RWPE2 (cell line): Measurements from ENCODE around the gene BRD9.
"Not testable (repeated sequence)": the region's sequence is repeated elsewhere in the genome, so short reads cannot be mapped to it uniquely, and the experiment has no call there.

ENCODE experiments used
- ATAC-seq: fragments of 200-7000 bp; cut with Tn5 transposase; 3 replicates; pipeline ENCODE4 v1.9.1; 2021; ENCODE audit warnings: low read depth
- DNase-seq: peaks from one replicate; pipeline ENCODE4 v3.0.0-alpha.2; 2020; ENCODE audit warnings: low spot score
- H3K27ac ChIP-seq: fragments of 450-650 bp; 2 replicates; pipeline ENCODE4 v1.5.1; 2017; ENCODE audit warnings: mild to moderate bottlenecking; ENCODE audit not compliant: poor library complexity, severe bottlenecking
- H3K27me3 ChIP-seq: fragments of 250-450 bp; sonication (Bioruptor Pico); 2 replicates; pipeline ENCODE4 v1.5.1; 2021; ENCODE audit warnings: mild to moderate bottlenecking, moderate library complexity; ENCODE audit not compliant: insufficient read depth, poor library complexity, severe bottlenecking
- H3K36me3 ChIP-seq: fragments of 250-450 bp; sonication (Bioruptor Pico); 2 replicates; pipeline ENCODE4 v1.5.1; 2020; ENCODE audit warnings: low read depth, mild to moderate bottlenecking, moderate library complexity
- H3K4me1 ChIP-seq: fragments of 250-450 bp; sonication (Bioruptor Pico); 2 replicates; pipeline ENCODE4 v1.5.1; 2021; ENCODE audit warnings: mild to moderate bottlenecking, moderate library complexity; ENCODE audit not compliant: insufficient read depth, poor library complexity, severe bottlenecking
- H3K4me3 ChIP-seq: fragments of 250-450 bp; sonication (Bioruptor Pico); 2 replicates; pipeline ENCODE4 v1.5.1; 2021; ENCODE audit warnings: mild to moderate bottlenecking, moderate library complexity; ENCODE audit not compliant: severe bottlenecking
- H3K9me3 ChIP-seq: fragments of 250-450 bp; sonication (Bioruptor Pico); 2 replicates; pipeline ENCODE4 v1.5.1; 2021; ENCODE audit warnings: mild to moderate bottlenecking, moderate library complexity; ENCODE audit not compliant: severe bottlenecking
- TF ChIP-seq, protein P1 (sequence below): fragments of 450-650 bp; IDR thresholded peaks from one replicate; pipeline ENCODE4 v1.5.1; 2017; ENCODE audit warnings: mild to moderate bottlenecking, moderate library complexity; ENCODE audit not compliant: poor library complexity, severe bottlenecking

The BRD9 gene

DNA sequence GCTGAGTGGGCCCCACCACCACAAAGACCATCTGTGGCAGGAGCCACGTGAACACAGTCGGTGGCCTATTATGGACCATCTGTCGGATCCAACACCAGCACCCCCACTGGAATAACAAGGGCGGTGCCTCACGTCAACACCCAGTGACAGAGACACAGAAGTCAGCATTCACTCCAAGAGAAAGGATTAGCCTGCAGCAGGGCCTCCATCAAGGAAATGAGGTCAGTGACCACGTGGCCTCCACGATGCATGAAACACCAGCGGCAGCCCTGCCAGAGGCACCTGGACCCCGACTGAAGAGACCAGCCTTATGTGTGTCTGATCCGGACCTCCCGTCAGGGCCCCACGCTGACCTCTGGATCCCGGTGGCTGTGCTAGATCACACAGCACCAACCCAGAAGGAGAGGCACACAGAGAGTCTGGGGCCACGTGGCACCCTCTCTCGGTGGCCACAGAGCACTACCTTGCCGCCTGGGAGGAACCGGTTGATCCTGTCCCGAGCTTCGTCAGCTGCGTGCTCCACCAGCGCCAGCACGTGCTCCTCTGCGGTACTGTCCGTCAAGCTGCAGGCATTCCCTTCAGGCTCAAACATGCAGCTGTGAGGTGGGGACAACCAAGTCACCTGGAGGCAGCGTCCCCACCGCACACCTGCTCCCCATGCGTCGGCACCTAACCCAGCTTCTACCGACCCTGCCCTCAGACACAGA is 9.0 kb downstream of the BRD9 start:
- no peak for DNase-seq
- TF ChIP-seq, protein P1, sequence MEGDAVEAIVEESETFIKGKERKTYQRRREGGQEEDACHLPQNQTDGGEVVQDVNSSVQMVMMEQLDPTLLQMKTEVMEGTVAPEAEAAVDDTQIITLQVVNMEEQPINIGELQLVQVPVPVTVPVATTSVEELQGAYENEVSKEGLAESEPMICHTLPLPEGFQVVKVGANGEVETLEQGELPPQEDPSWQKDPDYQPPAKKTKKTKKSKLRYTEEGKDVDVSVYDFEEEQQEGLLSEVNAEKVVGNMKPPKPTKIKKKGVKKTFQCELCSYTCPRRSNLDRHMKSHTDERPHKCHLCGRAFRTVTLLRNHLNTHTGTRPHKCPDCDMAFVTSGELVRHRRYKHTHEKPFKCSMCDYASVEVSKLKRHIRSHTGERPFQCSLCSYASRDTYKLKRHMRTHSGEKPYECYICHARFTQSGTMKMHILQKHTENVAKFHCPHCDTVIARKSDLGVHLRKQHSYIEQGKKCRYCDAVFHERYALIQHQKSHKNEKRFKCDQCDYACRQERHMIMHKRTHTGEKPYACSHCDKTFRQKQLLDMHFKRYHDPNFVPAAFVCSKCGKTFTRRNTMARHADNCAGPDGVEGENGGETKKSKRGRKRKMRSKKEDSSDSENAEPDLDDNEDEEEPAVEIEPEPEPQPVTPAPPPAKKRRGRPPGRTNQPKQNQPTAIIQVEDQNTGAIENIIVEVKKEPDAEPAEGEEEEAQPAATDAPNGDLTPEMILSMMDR = no peak
- Histone ChIP-seq H3K4me1 (no peaks in the 10 kb centered on the region), H3K36me3 (peaks cover 82% of the 10 kb centered on the region), H3K9me3 (no peaks in the 10 kb centered on the region), H3K27me3 (no peaks in the 10 kb centered on the region), H3K4me3 (no peak overlapping the region), H3K27ac (no peak overlapping the region)
- ATAC-seq = no peak

DNA sequence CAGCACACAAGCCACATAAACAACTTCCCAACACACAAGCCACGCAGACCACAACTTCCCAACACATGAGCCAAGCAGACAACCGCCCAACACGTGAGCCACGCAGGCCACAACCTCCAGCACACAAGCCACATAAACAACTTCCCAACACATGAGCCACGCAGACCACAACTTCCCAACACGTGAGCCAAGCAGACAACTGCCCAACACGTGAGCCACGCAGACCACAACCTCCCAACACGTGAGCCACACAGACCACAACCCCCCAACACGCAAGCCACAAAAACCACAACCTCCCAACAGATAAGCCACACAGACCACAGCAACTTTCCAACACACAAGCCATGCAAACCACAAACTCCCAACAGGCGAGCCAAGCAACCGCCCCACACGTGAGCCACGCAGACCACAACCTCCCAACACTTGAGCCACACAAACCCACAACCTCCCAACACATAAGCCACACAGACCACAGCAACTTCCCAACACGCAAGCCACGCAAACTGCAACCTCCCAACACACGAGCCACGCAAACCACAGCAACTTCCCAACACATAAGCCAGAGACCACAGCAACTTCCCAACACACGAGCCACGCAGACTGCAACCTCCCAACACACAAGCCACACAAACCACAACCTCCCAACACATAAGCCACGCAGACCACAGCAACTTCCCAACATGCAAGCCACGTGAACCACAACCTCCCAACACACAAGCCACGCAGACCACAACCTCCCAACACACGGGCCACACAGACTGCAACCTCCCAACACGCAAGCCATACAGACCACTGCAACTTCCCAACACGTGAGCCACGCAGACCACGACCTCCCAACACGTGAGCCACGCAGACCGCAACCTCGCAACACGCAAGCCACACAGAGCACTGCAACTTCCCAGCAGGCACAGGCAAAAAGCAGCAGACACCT is 10.1 kb downstream of the BRD9 start:
- no peak for DNase-seq
- Histone ChIP-seq H3K4me1 (no peaks in the 10 kb centered on the region), H3K27ac (no peak overlapping the region), H3K9me3 (no peaks in the 10 kb centered on the region), H3K27me3 (no peaks in the 10 kb centered on the region), H3K4me3 (no peak overlapping the region), H3K36me3 (peaks cover 79% of the 10 kb centered on the region)
- TF ChIP-seq, protein P1 = no peak
- no peak for ATAC-seq

DNA sequence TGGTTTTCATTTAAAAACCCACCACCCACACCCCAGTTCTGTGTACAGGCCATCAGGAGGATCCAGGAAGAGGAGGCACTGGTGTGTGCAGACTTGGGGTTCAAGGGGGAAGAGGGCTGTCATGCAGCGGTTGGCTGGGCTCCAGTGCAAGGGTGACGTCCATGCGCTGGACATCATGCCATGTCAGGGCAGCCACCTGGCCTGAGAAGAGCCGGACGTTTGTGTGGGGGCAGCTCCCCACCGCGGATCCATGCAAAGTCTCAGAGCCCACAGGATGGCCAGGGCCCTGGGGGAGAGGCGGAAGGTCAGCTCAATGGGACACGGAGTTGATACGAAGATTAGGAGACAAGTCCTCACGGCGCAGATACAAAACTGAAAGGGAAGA is 11.1 kb downstream of the BRD9 start:
- H3K4me1 ChIP-seq = no peaks in the 10 kb centered on the region
- H3K9me3 ChIP-seq = no peaks in the 10 kb centered on the region
- no peak overlapping the region for H3K4me3 ChIP-seq
- no peak for DNase-seq
- no peak overlapping the region for H3K27ac ChIP-seq
- H3K36me3 ChIP-seq = peaks cover 79% of the 10 kb centered on the region
- H3K27me3 ChIP-seq = no peaks in the 10 kb centered on the region
- no peak for ATAC-seq
- TF ChIP-seq, protein P1 = no peak

DNA sequence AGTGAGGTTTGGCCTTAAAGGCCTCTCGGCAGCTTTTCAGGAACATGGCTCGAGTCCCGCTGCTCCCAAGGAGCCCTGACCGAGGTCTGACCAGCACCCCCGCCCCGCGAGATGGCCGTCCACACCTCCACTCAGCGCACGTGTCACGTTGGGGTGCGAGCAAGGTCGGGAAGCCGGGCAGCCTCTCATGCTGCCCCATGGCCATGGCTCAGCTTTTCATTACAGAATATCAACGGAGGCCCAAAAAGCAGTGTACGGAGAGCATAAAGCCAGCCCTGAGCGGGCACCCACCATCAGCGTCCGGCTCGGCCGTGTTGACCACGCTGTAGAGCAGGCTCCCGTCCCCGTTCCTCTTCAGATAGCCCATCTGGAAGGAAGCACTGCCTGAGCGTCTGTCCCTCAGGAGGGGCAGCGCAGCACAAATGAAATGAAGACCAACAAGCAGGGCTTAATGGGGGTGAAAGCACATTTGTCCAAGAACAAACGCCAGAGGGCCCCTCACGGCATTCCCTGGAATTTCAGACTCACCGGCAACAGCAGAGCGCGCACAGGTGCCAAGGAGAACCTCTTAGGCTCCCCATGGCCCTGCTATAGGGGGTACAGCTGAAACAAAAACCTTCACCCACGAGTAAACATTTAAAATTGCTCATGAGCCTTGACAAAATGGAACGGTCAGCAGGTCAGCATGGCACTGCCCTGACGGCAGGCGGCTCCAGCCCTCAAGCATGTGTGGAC is 11.6 kb downstream of the BRD9 start:
- DNase-seq (no peak), ATAC-seq (no peak)
- Histone ChIP-seq H3K36me3 (peaks cover 79% of the 10 kb centered on the region), H3K4me3 (no peak overlapping the region), H3K4me1 (no peaks in the 10 kb centered on the region), H3K27me3 (no peaks in the 10 kb centered on the region), H3K9me3 (no peaks in the 10 kb centered on the region), H3K27ac (no peak overlapping the region)
- TF ChIP-seq, protein P1 = no peak

DNA sequence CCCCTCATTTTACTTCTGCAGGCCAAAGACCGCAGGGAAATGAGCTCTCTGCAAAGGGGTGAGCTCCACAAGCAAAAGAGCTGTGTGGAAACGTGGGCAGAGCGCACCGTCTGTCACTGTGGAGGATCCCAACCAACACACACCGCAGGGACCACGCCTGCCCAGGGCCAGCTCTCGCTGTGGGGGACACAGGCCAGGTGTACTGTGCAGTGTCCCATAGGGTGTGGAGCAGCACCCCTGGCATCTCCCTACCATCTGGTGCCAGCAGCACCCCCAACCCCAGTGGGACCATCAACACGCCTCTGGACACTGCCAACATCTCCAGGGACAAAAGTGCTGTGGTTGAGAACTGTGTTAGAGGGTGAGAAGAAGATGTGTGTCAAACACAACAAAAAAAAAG is 13.9 kb downstream of the BRD9 start:
- not testable (repeated sequence) for ATAC-seq, DNase-seq, H3K4me1 ChIP-seq, H3K9me3 ChIP-seq, H3K27ac ChIP-seq, H3K4me3 ChIP-seq, H3K27me3 ChIP-seq
- peaks cover 79% of the 10 kb centered on the region for H3K36me3 ChIP-seq
